NB4 (cell line): ENCODE measurements around the gene AP3B1.

ENCODE experiments used
- DNase-seq: peaks from one replicate; pipeline ENCODE4 v3.0.0; 2010; ENCODE audit warnings: low read depth
- H3K4me3 ChIP-seq: one replicate; pipeline ENCODE4 v1.5.1; 2011; ENCODE audit warnings: mild to moderate bottlenecking, low read depth, low read length, moderate library complexity
- MYC ChIP-seq: IDR thresholded peaks from 2 replicates; pipeline ENCODE4 v1.6.1; 2011; ENCODE audit warnings: low read depth, low read length
- POLR2A ChIP-seq: IDR thresholded peaks from 2 replicates; pipeline ENCODE4 v1.6.1; 2011; ENCODE audit warnings: mild to moderate bottlenecking; ENCODE audit not compliant: insufficient read length; ENCODE audit errors: extremely low read depth
- TF ChIP-seq, protein P1 (sequence below): IDR thresholded peaks from one replicate; pipeline ENCODE4 v1.5.1; 2012; ENCODE audit warnings: low read depth, low read length
- TF ChIP-seq, protein P2 (sequence below): IDR thresholded peaks from 2 replicates; pipeline ENCODE4 v1.6.1; 2011; ENCODE audit warnings: low read depth, low read length

AP3B1 gene

DNA sequence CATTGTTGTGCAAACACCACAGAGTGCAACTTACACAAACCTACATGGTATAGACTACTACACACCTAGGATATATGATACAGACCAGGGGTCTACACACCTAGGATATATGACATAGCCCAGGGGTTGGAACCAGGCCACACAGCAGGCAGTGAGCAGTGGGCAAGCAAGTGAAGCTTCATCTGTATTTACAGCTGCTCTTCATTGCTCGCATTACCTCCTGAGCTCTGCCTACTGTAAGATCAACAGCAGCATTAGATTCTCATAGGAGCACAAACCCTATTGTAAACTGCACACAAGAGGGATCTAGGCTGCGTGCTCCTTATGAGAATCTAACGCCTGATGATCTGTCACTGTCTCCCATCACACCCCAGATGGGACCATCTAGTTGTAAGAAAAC is 56.6 kb downstream of the AP3B1 start:
- DNase-seq, result no peak
- TF ChIP-seq, protein P1, sequence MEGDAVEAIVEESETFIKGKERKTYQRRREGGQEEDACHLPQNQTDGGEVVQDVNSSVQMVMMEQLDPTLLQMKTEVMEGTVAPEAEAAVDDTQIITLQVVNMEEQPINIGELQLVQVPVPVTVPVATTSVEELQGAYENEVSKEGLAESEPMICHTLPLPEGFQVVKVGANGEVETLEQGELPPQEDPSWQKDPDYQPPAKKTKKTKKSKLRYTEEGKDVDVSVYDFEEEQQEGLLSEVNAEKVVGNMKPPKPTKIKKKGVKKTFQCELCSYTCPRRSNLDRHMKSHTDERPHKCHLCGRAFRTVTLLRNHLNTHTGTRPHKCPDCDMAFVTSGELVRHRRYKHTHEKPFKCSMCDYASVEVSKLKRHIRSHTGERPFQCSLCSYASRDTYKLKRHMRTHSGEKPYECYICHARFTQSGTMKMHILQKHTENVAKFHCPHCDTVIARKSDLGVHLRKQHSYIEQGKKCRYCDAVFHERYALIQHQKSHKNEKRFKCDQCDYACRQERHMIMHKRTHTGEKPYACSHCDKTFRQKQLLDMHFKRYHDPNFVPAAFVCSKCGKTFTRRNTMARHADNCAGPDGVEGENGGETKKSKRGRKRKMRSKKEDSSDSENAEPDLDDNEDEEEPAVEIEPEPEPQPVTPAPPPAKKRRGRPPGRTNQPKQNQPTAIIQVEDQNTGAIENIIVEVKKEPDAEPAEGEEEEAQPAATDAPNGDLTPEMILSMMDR, result no peak
- TF ChIP-seq MYC (no peak), POLR2A (no peak)
- TF ChIP-seq, protein P2, sequence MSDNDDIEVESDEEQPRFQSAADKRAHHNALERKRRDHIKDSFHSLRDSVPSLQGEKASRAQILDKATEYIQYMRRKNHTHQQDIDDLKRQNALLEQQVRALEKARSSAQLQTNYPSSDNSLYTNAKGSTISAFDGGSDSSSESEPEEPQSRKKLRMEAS, result no peak
- H3K4me3 ChIP-seq, result no peak overlapping the region

DNA sequence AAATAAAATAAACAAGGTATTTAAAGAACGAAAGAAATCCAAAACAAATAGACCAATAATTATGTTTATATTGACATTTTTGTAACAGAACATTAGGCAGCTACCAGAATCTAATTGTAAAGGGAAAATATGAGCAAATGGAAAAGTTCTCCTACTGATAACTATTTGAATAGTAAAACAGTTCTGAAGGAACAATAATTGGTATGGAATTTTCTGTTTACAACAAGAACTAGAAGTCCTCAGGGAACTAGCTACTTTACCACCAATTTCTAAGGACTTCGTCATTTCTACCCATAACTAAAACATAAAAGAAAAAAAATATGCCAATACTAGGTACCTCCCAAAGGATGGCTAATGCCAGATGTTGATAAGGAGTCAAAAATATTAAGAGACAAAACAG is 58.5 kb downstream of the AP3B1 start:
- TF ChIP-seq, protein P2, result no peak
- TF ChIP-seq POLR2A (no peak), MYC (no peak)
- TF ChIP-seq, protein P1, result no peak
- H3K4me3 ChIP-seq, result no peak overlapping the region
- no peak for DNase-seq

DNA sequence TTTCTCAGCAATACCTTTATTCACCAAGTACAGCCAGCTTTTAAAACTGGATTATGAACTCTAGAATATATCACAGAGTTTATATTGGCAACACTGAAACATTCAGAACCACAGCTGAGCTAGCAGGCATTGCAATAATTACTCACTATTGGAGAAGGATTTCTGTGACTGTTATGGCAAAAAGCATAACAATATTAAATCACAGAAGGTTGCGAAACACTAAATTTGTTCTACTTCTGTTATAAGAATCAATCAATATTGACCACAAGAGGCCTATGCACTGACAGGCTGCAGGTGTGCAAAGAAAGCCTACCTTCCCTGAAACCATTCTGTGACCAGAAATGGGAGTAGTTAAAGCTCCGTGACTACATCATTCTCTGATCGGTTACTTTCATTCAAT is 59.2 kb downstream of the AP3B1 start:
- DNase-seq, result no peak
- no peak overlapping the region for H3K4me3 ChIP-seq
- TF ChIP-seq POLR2A (no peak), MYC (no peak)
- TF ChIP-seq, protein P2, result no peak
- TF ChIP-seq, protein P1, result no peak

DNA sequence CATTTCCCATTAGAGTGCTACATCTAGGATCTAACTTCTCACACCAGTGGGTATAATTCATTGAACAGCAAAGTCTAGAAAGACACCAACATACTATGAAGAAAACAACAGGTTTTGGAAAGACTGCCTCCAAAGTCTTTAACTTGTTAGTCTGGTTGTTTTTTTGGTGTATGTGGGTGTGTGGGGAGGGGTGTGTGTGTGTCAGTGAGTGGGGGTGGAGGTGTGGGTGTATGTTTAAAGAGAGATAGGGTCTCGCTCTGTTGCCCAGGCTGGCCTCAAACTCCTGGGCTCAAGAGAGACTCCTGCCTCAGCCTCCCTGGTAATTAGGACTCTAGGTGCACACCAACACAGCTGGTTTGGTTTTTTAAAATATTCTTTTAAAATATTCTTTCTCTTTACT is 59.7 kb downstream of the AP3B1 start:
- DNase-seq, result no peak
- H3K4me3 ChIP-seq, result no peak overlapping the region
- TF ChIP-seq, protein P1, result no peak
- TF ChIP-seq MYC, result no peak
- no peak for TF ChIP-seq POLR2A
- TF ChIP-seq, protein P2, result no peak

DNA sequence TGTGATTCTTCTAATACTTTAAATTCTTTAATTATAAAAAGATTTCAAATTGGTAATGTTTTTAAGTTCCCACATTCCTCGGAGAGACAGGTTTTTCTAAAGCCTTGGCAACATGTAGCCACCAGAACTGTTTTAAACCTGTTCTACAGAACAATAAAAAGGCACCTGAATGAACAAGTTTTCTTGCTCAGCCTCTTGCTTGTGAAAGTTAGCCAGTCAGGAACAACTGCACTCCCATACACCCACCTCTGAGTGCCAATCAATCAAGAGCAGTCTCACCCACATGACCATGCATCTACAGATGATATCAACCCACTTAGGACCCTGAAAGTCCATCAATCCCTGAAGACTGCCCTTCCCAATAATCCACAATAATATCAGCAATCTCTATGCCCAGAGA is 62.3 kb downstream of the AP3B1 start:
- TF ChIP-seq MYC, result no peak
- TF ChIP-seq, protein P2, result no peak
- TF ChIP-seq POLR2A, result no peak
- TF ChIP-seq, protein P1, result no peak
- no peak for DNase-seq
- no peak overlapping the region for H3K4me3 ChIP-seq

DNA sequence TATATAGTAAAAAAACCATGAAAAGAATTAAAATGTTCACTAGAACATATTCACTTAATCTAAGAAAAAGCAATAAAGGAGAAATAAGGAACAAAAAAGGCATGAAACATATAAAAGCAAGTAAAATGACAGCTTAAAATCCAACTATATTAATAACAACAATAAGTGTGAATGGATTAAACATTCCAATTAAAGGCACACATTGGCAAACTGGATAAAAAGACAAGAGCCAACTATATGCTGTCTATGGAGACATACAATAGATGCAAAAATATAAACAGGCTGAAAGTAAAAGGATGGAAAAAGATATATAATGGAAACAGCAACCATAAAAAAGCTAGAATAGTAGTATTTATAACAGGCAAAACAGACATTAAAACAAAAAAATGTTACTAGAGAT is 70.1 kb downstream of the AP3B1 start:
- no peak overlapping the region for H3K4me3 ChIP-seq
- TF ChIP-seq MYC, result no peak
- TF ChIP-seq, protein P2, result no peak
- TF ChIP-seq, protein P1, result no peak
- TF ChIP-seq POLR2A, result no peak
- DNase-seq, result no peak
